AG09309 (cell line): Measurements from ENCODE around the gene WNT9B.
A peak's percentile ranks its signal among the peaks of the same experiment; 100 is the strongest.

Source experiments
- DNase-seq: peaks from one replicate; pipeline ENCODE4 v3.0.0-alpha.2; 2010; ENCODE audit warnings: low read depth
- H3K4me3 ChIP-seq: 2 replicates; pipeline ENCODE4 v1.5.1; 2011; ENCODE audit warnings: mild to moderate bottlenecking, low read depth, low read length, moderate library complexity; ENCODE audit not compliant: control insufficient read depth
- TF ChIP-seq, protein P1 (sequence below): IDR thresholded peaks from 2 replicates; pipeline ENCODE4 v1.5.1; 2011; ENCODE audit warnings: mild to moderate bottlenecking, low read depth, low read length, inconsistent platforms; ENCODE audit not compliant: insufficient read depth, control insufficient read depth; ENCODE audit errors: missing control alignments

Gene WNT9B

GRCh38 chr17:46811978-46812583 is 39.3 kb upstream of the WNT9B start:
- TF ChIP-seq, protein P1, sequence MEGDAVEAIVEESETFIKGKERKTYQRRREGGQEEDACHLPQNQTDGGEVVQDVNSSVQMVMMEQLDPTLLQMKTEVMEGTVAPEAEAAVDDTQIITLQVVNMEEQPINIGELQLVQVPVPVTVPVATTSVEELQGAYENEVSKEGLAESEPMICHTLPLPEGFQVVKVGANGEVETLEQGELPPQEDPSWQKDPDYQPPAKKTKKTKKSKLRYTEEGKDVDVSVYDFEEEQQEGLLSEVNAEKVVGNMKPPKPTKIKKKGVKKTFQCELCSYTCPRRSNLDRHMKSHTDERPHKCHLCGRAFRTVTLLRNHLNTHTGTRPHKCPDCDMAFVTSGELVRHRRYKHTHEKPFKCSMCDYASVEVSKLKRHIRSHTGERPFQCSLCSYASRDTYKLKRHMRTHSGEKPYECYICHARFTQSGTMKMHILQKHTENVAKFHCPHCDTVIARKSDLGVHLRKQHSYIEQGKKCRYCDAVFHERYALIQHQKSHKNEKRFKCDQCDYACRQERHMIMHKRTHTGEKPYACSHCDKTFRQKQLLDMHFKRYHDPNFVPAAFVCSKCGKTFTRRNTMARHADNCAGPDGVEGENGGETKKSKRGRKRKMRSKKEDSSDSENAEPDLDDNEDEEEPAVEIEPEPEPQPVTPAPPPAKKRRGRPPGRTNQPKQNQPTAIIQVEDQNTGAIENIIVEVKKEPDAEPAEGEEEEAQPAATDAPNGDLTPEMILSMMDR: no peak
- DNase-seq: peak; percentile 37

GRCh38 chr17:46812624-46813318 is 38.6 kb upstream of the WNT9B start:
- no peak for DNase-seq
- TF ChIP-seq, protein P1: no peak
- no peak overlapping the region for H3K4me3 ChIP-seq

More at GRCh38 chr17:46811978-46812583, 39.3 kb upstream of the WNT9B start:
- H3K4me3 ChIP-seq: no peak overlapping the region

DNA sequence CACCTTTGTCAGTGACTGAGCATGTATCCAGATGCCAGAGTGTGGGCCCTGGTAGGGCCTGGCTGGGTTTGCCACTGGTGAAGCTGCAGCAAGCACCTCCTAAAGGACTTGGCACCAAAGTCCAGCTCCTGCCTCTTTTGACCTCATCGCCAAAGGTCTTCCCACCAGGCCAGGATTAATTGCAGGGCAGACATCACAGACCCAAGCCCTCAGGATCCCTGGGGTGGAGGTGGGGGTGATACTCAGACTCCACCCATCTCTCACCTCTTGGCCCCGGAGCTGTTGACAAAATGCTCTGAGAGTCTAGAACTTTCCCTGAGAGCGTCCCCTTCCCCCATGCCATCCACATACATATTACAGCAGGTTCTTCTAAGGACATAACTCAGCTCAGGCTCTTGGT is 37.5 kb upstream of the WNT9B start:
- DNase-seq: no peak
- H3K4me3 ChIP-seq: no peak overlapping the region
- TF ChIP-seq, protein P1: no peak

- TF ChIP-seq, protein P1: no peak
- H3K4me3 ChIP-seq: no peak overlapping the region
- DNase-seq: no peak
These were observed 36.9 kb upstream of the WNT9B start for GRCh38 chr17:46814446-46814845.

DNA sequence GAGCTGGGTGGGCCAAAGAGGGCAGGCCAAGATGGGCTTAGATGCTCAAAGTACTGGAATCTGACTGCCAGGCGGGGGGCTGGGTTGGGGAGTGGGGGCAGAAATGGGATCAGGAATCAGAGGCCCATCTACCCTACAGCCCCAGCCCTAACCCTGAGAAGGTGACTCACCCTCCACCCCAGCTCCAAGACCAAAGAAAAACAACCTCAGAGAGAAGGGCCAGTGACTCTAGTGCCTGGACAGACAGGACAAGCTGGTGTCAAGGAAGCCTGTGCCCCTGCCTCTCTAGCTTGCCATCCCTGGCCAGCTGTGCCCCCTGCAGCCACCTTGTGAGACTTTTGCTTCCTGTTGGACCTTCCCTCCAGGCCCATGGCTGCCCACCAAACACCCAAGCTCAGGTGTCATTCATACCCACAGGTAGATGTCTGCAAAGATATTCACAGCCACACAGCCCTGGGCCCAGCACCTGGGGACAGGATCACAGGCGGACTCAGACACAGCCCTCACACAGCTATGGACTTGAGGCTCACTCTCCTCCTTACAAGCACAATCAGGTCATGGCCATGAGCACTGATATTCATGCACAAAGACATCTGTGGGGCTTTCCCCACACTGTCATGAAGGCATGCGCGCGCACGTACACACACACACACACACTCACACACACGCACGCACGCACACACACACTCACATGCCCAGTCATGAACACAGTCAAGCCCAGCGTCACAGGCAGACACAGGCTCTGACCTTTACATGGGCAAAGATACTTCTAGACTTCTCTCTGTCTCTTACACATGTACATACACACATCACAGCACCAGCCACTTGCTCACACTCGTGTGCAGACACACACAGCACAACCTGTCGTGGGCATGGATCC is 35.7 kb upstream of the WNT9B start:
- TF ChIP-seq, protein P1: no peak
- no peak for DNase-seq
- H3K4me3 ChIP-seq: no peak overlapping the region

DNA sequence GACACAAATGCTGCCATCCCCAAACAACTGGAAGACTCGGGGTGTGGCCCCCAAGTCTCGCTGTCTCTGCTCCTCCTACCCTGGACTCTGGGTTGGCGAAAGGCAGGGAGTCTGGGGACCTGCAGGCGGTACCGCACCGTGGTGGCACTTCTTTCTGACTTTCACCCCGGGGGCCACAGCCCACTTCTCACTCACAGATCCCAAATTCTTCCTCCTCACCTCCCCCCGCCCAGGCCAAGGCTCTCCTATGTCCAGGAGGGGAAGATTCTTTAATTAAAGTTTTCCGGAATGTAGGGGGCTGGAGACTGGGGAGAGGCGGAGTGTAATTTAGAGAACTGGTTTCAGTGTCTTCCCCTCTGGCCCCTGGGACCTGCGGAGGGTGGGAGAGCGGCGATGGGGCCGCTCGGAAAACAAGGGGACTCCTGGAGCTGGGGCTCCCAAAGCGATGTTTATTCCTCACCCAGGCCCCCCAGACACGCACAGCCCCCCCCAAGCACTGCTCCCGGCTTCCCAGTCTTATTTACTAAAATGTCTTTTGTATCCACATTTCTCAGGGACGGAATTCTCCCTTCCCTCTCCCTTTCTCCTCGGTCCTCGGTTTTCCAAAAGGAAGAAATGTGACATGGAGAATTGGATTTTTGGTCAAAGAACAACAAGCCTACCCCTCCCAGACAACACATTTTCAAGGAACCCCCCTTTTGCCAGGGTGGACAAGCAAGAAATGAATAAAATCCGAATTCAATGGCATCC is 34.1 kb upstream of the WNT9B start:
- TF ChIP-seq, protein P1: no peak
- no peak for DNase-seq
- no peak overlapping the region for H3K4me3 ChIP-seq
